ENCODE measurements around the gene MRPS14.

The MRPS14 gene

GRCh38 chr1:175067362-175068106 is 44.3 kb upstream of the MRPS14 start, which contains the start of gene TNN:
Gene TNN, plus strand, starts transcription at chr1:175067833. Its CDS starts 9,586 bp downstream, at chr1:175077419.
- TF ChIP-seq ARNT (IDR thresholded peaks at IDR 0.05) (no peak), FOXA1 (IDR thresholded peaks at IDR 0.05) (no peak), ZNF384 (IDR thresholded peaks at IDR 0.05) (no peak), L3MBTL2 (conservative IDR thresholded peaks at IDR 0.05) (no peak), FOXK2 (IDR thresholded peaks at IDR 0.05) (no peak), FOXM1 (IDR thresholded peaks at IDR 0.05; ENCODE audit: borderline replicate concordance) (no peak), SUZ12 (IDR thresholded peaks at IDR 0.05) (no peak), BHLHE40 (IDR thresholded peaks at IDR 0.05; ENCODE audit: borderline replicate concordance) (no peak), SP1 (IDR thresholded peaks at IDR 0.05) (no peak), CTBP1 (IDR thresholded peaks at IDR 0.05; ENCODE audit: borderline replicate concordance) (no peak), PKNOX1 (IDR thresholded peaks at IDR 0.05) (no peak), HDGF (IDR thresholded peaks at IDR 0.05; ENCODE audit: borderline replicate concordance) (no peak), LEF1 (IDR thresholded peaks at IDR 0.05; ENCODE audit: borderline replicate concordance) (no peak)
- DNase-seq (ENCODE audit: extremely low spot score) = no peak
- ChIA-PET CTCF (no interaction called here), POLR2A (no interaction called here)

GRCh38 chr1:175062858-175063257 is 39.6 kb upstream of the MRPS14 start:
- ChIA-PET POLR2A (interaction anchor here (0.6 kb wide), 1 partner anchor 171 kb away, joined by 3 read pairs; no protein-coding TSS in a partner anchor), CTCF (no interaction called here)
- TF ChIP-seq SUZ12 (IDR thresholded peaks at IDR 0.05) = no peak
- no peak for DNase-seq (ENCODE audit: extremely low spot score)

- no peak for TF ChIP-seq FOXK2 (IDR thresholded peaks at IDR 0.05)
- no peak for TF ChIP-seq SUZ12 (IDR thresholded peaks at IDR 0.05)
- no peak for TF ChIP-seq L3MBTL2 (conservative IDR thresholded peaks at IDR 0.05)
- TF ChIP-seq ZNF384 (IDR thresholded peaks at IDR 0.05) = no peak
- no peak for TF ChIP-seq FOXA1 (IDR thresholded peaks at IDR 0.05)
- no peak for TF ChIP-seq BHLHE40 (IDR thresholded peaks at IDR 0.05; ENCODE audit: borderline replicate concordance)
- no peak for DNase-seq (ENCODE audit: extremely low spot score)
- CTCF ChIA-PET = no interaction called here
- POLR2A ChIA-PET = interaction anchor here (0.6 kb wide), 1 partner anchor 172 kb away, joined by 3 read pairs; no protein-coding TSS in a partner anchor
These were observed 39.1 kb upstream of the MRPS14 start for GRCh38 chr1:175062339-175062738.

- POLR2A ChIA-PET = no interaction called here
These were observed 31.5 kb upstream of the MRPS14 start for GRCh38 chr1:175054736-175055135.

GRCh38 chr1:175050992-175051391 is 27.8 kb upstream of the MRPS14 start:
- CTCF ChIA-PET = no interaction called here
- no peak for TF ChIP-seq SUZ12 (IDR thresholded peaks at IDR 0.05)
- no peak for TF ChIP-seq L3MBTL2 (conservative IDR thresholded peaks at IDR 0.05)
- no peak for TF ChIP-seq TARDBP (IDR thresholded peaks at IDR 0.05)
- TF ChIP-seq ELF4 (IDR thresholded peaks at IDR 0.05) = no peak
- TF ChIP-seq ARNT (IDR thresholded peaks at IDR 0.05) = no peak
- POLR2A ChIA-PET = no interaction called here
- no peak for DNase-seq (ENCODE audit: extremely low spot score)

More at GRCh38 chr1:175054736-175055135, 31.5 kb upstream of the MRPS14 start:
- CTCF ChIA-PET = no interaction called here
- DNase-seq (ENCODE audit: extremely low spot score) = no peak
- no peak for TF ChIP-seq ARNT (IDR thresholded peaks at IDR 0.05)
- TF ChIP-seq FOXM1 (IDR thresholded peaks at IDR 0.05; ENCODE audit: borderline replicate concordance) = no peak
- TF ChIP-seq ZNF384 (IDR thresholded peaks at IDR 0.05) = no peak
- TF ChIP-seq BHLHE40 (IDR thresholded peaks at IDR 0.05; ENCODE audit: borderline replicate concordance) = no peak
- no peak for TF ChIP-seq ELF4 (IDR thresholded peaks at IDR 0.05)
- no peak for TF ChIP-seq NFRKB (IDR thresholded peaks at IDR 0.05)
- no peak for TF ChIP-seq CTBP1 (IDR thresholded peaks at IDR 0.05; ENCODE audit: borderline replicate concordance)
- no peak for TF ChIP-seq FOXA1 (IDR thresholded peaks at IDR 0.05)
- TF ChIP-seq LEF1 (IDR thresholded peaks at IDR 0.05; ENCODE audit: borderline replicate concordance) = no peak
- no peak for TF ChIP-seq TARDBP (IDR thresholded peaks at IDR 0.05)
- no peak for TF ChIP-seq SP1 (IDR thresholded peaks at IDR 0.05)
- TF ChIP-seq L3MBTL2 (conservative IDR thresholded peaks at IDR 0.05) = no peak
- TF ChIP-seq PKNOX1 (IDR thresholded peaks at IDR 0.05) = no peak
- TF ChIP-seq SUZ12 (IDR thresholded peaks at IDR 0.05) = no peak
- TF ChIP-seq FOXK2 (IDR thresholded peaks at IDR 0.05) = no peak
- TF ChIP-seq HDGF (IDR thresholded peaks at IDR 0.05; ENCODE audit: borderline replicate concordance) = no peak

GRCh38 chr1:175045519-175045918 is 22.3 kb upstream of the MRPS14 start:
- ChIA-PET POLR2A (no interaction called here), CTCF (no interaction called here)
- DNase-seq (ENCODE audit: extremely low spot score) = no peak
- TF ChIP-seq FOXM1 (IDR thresholded peaks at IDR 0.05; ENCODE audit: borderline replicate concordance) (no peak), L3MBTL2 (conservative IDR thresholded peaks at IDR 0.05) (no peak), LEF1 (IDR thresholded peaks at IDR 0.05; ENCODE audit: borderline replicate concordance) (no peak), SP1 (IDR thresholded peaks at IDR 0.05) (no peak), NFRKB (IDR thresholded peaks at IDR 0.05) (no peak), FOXK2 (IDR thresholded peaks at IDR 0.05) (no peak), HDGF (IDR thresholded peaks at IDR 0.05; ENCODE audit: borderline replicate concordance) (no peak), ARNT (IDR thresholded peaks at IDR 0.05) (no peak), TARDBP (IDR thresholded peaks at IDR 0.05) (no peak), ELF4 (IDR thresholded peaks at IDR 0.05) (no peak), ZNF384 (IDR thresholded peaks at IDR 0.05) (no peak), BHLHE40 (IDR thresholded peaks at IDR 0.05; ENCODE audit: borderline replicate concordance) (no peak), PKNOX1 (IDR thresholded peaks at IDR 0.05) (no peak), FOXA1 (IDR thresholded peaks at IDR 0.05) (no peak), SUZ12 (IDR thresholded peaks at IDR 0.05) (no peak), CTBP1 (IDR thresholded peaks at IDR 0.05; ENCODE audit: borderline replicate concordance) (no peak)

All from HEK293T (cell line).